ENCODE results near the gene VPS13A.
"Not testable (repeated sequence)": the region's sequence is repeated elsewhere in the genome, so short reads cannot be mapped to it uniquely, and the experiment has no call there.

VPS13A gene

DNA sequence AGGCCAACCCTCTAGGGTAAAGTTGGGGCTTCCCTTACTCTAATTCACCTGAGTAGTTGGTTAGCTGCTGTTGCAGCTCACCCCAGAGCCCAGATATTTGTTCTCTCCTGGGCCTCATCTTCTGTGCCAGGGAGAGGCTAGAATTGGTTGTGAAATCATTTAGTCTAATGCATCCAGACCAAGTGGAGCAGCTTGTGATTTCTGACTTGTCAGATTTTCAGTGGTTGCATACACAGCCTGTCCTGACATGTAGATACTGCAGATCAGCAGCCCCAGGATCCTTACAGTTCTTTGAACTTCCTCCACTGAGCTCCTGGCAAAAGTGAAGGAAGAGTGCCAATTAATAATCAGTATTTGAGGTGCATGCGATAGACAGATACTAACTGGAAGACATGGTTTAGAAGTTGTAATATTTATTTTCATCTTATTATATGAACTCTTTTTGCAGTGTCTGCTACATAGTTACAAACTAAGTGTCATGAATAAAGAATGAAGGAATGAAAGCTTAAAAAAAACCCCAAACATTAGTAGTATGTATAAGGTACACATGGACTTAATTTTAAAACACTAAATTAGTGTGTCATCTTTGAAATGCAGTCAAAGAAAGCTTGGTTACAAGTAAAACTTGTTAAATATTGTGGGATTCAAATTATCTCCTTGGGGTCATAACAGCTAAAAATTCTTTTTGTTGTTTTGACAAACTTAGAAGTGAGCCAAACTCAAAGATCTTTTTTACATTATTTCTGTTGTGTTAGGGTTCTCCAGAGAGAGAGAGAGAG lies 128.5 kb downstream of the VPS13A start:
- no peak for DNase-seq

DNA sequence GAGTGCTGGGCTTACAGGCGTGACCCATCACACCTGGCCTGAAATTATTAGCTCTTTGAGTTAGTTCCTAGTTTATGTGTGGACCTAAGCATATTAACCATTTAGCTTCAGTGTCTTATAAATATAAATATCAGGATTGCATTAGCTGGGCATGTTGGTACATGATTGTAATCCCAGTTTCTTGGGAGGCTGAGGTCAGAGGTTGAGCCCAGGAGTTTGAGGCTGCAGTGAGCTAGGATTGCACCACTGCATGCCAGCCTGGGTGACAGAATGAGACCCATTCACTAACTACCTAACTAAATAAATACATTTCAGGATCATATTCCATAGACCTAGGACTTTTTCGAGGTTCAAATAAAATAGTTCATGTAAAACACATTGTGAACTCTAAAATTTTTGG lies 129.8 kb downstream of the VPS13A start:
- no peak for DNase-seq

DNA sequence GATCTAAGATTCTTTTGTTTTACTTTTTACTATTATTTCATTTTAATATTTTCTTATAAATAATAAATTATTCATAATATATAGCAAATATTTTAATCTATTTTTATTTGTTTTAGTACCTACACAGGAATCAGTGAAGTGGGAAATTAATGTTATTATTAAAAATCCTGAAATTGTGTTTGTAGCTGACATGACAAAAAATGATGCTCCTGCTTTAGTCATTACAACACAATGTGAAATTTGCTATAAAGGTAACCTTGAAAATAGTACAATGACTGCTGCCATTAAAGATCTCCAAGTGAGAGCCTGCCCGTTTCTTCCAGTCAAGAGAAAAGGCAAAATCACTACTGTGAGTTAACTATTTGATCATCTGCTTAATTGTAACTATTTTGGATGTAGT lies 138.7 kb downstream of the VPS13A start:
- no peak for DNase-seq

GRCh38 chr9:77325058-77325457 lies 147.7 kb downstream of the VPS13A start:
- DNase-seq, result no peak

- no peak for DNase-seq
Observed at GRCh38 chr9:77328102-77328501, 150.8 kb downstream of the VPS13A start.

DNA sequence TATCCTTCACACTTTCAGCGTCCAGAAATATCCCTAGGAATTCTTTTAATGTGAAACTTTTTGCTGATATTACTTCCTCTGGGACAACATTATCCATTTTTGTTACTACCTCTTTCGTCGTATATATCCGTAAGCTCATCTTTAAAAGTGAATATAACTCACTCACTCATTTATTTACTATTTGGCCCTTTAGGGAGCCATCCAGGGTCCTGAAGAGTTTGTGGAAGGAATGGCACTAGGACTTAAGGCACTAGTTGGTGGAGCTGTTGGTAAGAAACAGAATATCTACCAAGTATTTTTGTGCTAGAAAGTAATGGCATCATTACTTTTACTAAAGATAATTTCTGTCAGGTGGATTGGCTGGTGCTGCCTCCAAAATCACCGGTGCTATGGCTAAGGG lies 192.7 kb downstream of the VPS13A start:
- DNase-seq, result no peak

GRCh38 chr9:77374266-77374665 lies 196.9 kb downstream of the VPS13A start:
- no peak for DNase-seq

GRCh38 chr9:77375956-77376532 lies 198.7 kb downstream of the VPS13A start:
- DNase-seq, result no peak

DNA sequence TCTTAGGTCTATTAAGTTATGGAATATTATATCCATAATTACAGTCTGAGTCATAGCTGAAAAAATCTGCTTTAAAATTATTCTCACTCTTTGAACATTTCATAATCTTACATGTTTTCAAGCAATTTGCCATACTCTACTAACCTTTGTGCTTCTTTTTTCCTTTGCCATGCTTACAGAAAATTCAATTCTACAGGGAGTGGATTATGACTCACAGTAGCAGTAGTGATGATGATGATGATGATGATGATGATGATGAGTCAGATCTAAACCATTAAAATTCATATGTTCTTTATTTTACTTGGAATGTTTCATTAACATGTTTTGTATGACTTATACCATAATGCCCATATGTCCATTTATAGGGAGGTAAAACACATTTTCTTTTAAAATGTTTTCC lies 207.1 kb downstream of the VPS13A start:
- DNase-seq, result no peak

DNA sequence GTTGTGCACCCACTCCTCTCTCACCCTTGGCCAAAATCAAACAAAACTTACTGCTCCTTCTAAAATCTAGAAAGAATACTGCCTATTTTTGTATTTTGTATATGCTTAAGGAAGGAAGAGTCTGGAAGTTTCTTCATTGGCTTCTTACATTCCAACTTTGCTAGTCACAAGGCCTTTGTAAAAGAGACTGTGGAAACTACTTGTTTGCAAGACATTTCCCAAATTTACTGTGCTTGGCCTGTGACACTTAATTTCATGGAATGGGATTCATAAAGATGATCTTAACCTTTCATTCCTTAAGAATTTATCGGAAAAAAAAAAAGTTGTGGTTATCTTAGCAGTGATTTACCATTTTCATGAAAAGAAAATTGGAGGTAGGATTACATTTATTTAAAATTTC lies 208.9 kb downstream of the VPS13A start:
- no peak for DNase-seq

GRCh38 chr9:77391834-77392233 lies 214.5 kb downstream of the VPS13A start:
- DNase-seq, result no peak

DNA sequence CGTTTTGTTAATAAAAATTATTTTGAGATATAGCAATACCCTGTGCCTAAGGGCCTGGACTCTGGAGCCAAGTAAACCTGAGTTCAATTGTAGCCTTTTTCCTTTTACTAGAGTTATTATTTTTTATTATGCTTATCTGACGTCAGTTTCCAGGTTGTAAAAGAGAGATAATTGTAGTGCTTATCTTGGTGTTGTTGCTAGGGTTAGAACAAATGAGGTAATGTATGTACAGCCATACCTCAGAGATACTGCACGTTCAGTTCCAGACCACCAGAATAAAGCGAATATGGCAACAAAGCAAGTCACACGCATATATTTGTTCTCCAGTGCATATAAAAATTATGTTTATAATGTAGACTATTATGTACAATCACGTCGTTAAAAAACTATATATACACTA lies 215.0 kb downstream of the VPS13A start:
- no peak for DNase-seq

DNA sequence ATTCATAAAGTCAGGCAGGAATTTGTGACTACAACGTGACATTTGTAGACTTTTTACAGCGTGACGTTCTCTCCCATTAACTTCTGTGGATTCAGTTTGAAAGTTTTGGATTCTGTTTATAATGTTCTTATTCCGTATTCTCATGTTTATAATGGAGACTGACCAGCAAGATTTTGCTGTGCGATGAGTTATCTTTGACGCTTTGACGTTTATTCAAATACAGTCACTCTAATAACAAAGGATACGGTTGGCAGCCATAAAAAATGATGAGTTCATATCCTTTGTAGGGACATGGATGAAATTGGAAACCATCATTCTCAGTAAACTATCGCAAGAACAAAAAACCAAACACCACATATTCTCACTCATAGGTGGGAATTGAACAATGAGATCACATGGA lies 221.2 kb downstream of the VPS13A start:
- DNase-seq, result not testable (repeated sequence)

DNA sequence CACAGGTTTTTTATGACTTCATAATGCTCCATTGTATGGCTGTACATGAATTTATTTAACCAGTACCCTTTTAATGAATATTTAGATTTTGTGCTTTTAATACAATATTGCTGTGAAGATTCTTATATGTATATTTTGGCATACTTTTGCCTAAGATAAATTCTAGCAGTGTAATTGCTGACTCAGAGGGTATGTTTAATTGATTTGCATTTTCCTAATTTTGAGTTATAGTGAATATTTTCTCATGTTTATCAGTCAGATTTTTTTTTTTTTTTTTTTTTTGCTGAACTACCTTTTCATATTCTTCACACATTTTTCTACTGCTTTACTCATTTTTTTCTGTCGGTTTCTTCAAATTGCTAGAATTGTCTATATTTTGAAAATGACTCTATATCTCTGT lies 222.6 kb downstream of the VPS13A start:
- DNase-seq, result no peak

GRCh38 chr9:77402286-77402685 lies 225.0 kb downstream of the VPS13A start:
- DNase-seq, result no peak

- DNase-seq, result no peak
Observed at GRCh38 chr9:77403239-77403638, 225.9 kb downstream of the VPS13A start.

DNA sequence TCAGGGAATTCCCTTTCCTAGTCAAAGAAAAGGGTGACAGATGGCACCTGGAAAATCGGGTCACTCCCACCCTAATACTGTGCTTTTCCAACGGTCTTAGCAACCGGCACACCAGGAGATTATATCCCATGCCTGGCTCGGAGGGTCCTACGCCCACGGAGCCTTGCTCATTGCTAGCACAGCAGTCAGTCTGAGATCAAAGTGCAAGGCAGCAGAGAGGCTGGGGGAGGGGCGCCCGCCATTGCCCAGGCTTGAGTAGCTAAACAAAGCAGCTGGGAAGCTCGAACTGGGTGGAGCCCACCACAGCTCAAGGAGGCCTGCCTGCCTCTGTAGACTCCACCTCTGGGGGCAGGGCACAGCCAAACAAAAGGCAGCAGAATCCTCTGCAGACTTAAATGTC lies 231.2 kb downstream of the VPS13A start:
- not testable (repeated sequence) for DNase-seq

GRCh38 chr9:77417566-77417965 lies 240.2 kb downstream of the VPS13A start:
- no peak for DNase-seq

GRCh38 chr9:77418226-77418625 lies 240.9 kb downstream of the VPS13A start:
- DNase-seq, result no peak

- no peak for DNase-seq
Observed at GRCh38 chr9:77420641-77421040, 243.3 kb downstream of the VPS13A start.

DNA sequence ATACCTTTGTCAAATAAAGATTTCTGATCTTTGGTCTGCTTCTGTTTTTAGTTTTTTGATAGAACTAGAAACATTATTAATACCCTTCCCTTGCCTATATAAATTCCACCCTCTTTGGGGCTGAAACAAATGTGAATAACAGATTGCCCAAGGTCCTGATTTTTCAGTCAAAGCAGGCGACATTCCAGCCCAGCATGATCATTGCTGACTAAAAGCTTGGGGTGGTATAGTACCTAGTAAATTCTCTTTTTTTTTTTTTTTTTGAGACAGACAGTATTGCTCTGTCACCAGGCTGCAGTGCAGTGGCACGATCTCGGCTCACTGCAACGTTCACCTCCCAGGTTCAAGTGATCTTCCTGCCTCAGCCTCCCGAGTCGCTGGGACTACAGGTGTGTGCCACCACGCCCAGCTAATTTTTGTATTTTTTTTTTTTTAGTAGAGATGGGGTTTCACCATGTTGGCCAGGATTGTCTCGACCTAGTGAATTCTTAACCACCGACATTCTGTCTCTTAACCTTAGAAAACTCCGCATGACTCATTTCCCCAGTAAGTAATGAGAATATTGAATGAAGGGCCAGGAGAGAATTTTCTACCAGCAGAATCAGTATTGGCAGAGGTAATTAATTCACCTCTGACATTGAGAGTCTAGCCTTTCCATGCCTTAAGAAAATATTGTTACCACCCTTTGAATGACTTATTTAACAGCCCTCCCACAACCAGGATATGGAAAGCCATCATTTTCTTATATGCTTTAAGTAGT lies 244.4 kb downstream of the VPS13A start:
- DNase-seq, result no peak

DNA sequence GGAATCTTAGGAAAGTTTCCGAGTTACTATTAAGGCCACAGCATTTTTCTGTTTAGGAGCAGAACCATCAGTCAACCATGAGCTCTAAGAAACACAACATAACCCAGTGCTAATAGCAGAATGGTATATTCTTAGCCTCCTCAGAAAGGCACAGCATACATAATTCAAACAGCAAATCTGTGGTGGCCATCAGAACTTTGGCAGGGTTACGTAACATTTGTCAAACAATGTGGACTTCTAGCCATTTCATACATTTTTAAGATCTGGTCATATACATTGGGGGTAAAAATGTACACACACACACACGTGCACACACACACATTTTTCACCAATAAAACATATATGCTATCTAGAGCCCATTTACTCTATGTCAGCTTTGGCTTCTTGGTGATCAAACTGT lies 245.6 kb downstream of the VPS13A start:
- no peak for DNase-seq

DNA sequence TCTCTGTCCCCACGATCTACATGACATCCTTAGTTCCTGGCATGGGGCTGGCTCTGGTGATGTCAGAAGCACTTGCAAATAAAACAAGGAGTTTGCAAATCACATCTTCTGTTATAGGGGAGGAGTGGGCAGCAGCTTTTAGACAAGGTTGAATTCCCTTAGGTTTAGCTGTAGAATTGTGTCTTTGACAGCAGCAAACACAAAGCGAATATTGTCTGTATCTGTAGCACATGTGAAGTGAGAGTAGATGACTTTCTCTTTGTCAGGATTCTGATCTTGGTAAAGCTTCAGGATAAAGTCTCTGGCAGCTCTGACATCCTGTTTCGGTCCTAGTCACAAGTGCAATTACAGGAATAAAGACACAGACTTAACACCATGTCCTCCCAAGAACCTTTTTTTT lies 246.5 kb downstream of the VPS13A start:
- no peak for DNase-seq

- DNase-seq, result no peak
Observed at GRCh38 chr9:77424993-77425392, 247.7 kb downstream of the VPS13A start.
